CD14-positive monocyte (primary cell): ENCODE measurements around the gene MACROD2. TPM values are rescaled to one million over a fixed set of nuclear protein-coding genes. Genes with fewer than 3 reads are reported as not detected.

Source experiments
- DNase-seq, 3 donors: peaks; one replicate each; pipeline ENCODE4 v3.0.0-alpha.2; 2011 to 2022
- H2AFZ ChIP-seq: 2 replicates; pipeline ENCODE4 v1.6.0; 2012; ENCODE audit warnings: mild to moderate bottlenecking, low read depth, low read length, inconsistent platforms; ENCODE audit not compliant: insufficient read depth, poor library complexity, severe bottlenecking
- H3K27ac ChIP-seq, 2 donors: 1 replicate in 1 of 2; 2 replicates in 1 of 2; pipeline ENCODE4 v1.5.1; 2012 to 2013; ENCODE audit warnings: low read length in 2 of 2, control low read depth in 1 of 2, inconsistent platforms in 1 of 2, low read depth in 1 of 2, mild to moderate bottlenecking in 1 of 2
- H3K27me3 ChIP-seq, 2 donors: one replicate each; pipeline versions ENCODE4 v1.6.0 to v1.6.1; 2011 to 2013; ENCODE audit warnings: low read length in 2 of 2; ENCODE audit not compliant: control insufficient read depth in 2 of 2, insufficient read depth in 2 of 2
- H3K36me3 ChIP-seq, 2 donors: replicated peaks in 1 of 2; 1 replicate in 1 of 2; 2 replicates in 1 of 2; pipeline versions ENCODE4 v1.5.1 to v1.6.1; 2012 to 2013; ENCODE audit warnings: low read length in 2 of 2, control low read depth in 1 of 2, inconsistent platforms in 1 of 2, mild to moderate bottlenecking in 1 of 2; ENCODE audit not compliant: insufficient read depth in 2 of 2, control insufficient read depth in 1 of 2
- H3K4me1 ChIP-seq, 2 donors: 1 replicate in 1 of 2; 2 replicates in 1 of 2; pipeline versions ENCODE4 v1.5.1 to v1.6.1; 2012 to 2013; ENCODE audit warnings: low read length in 2 of 2, control low read depth in 1 of 2, inconsistent platforms in 1 of 2, mild to moderate bottlenecking in 1 of 2, moderate library complexity in 1 of 2; ENCODE audit not compliant: insufficient read depth in 2 of 2, control insufficient read depth in 1 of 2
- H3K4me2 ChIP-seq: replicated peaks from 2 replicates; pipeline ENCODE3; 2012; ENCODE audit warnings: low read length, moderate library complexity, mild to moderate bottlenecking; ENCODE audit not compliant: poor library complexity, severe bottlenecking; ENCODE audit errors: extremely low read depth
- H3K4me3 ChIP-seq, 3 experiments: fragments of 200-600 bp in 1 of 3; sonication (generic) in 1 of 3; replicated peaks in 1 of 3; 1 replicate in 2 of 3; 2 replicates in 1 of 3; pipeline ENCODE4 v1.5.1; 2011 to 2013; ENCODE audit warnings: low read length in 3 of 3, mild to moderate bottlenecking in 3 of 3, control low read depth in 2 of 3, low read depth in 2 of 3, inconsistent platforms in 1 of 3, moderate library complexity in 1 of 3
- H3K79me2 ChIP-seq: 2 replicates; pipeline ENCODE4 v1.6.0; 2012; ENCODE audit warnings: mild to moderate bottlenecking, control low read depth, inconsistent platforms, low read length, moderate library complexity; ENCODE audit not compliant: insufficient read depth
- H3K9ac ChIP-seq: 2 replicates; pipeline ENCODE4 v1.6.0; 2017; ENCODE audit warnings: low read length, mild to moderate bottlenecking; ENCODE audit not compliant: insufficient read depth, poor library complexity, severe bottlenecking
- H3K9me3 ChIP-seq, 2 donors: replicated peaks in 1 of 2; 1 replicate in 1 of 2; 2 replicates in 1 of 2; pipeline versions ENCODE4 v1.5.1 to v1.6.1; 2012 to 2013; ENCODE audit warnings: low read length in 2 of 2, control low read depth in 1 of 2; ENCODE audit not compliant: control insufficient read depth in 1 of 2, insufficient read depth in 1 of 2
- H4K20me1 ChIP-seq: 2 replicates; pipeline ENCODE4 v1.6.0; 2012; ENCODE audit warnings: mild to moderate bottlenecking, low read length, control low read depth, moderate library complexity; ENCODE audit not compliant: insufficient read depth
- H3K27ac Mint-ChIP-seq, 7 donors: one replicate each; pipeline ENCODE4 v1.8.0; 2020; ENCODE audit warnings: mild to moderate bottlenecking in 7 of 7, mixed read lengths in 7 of 7, moderate library complexity in 6 of 7, inconsistent platforms in 2 of 7
- H3K27me3 Mint-ChIP-seq, 3 donors: one replicate each; pipeline ENCODE4 v1.8.0; 2021 to 2022; ENCODE audit warnings: low read depth in 3 of 3, mild to moderate bottlenecking in 3 of 3, mixed read lengths in 3 of 3, moderate library complexity in 3 of 3, inconsistent platforms in 1 of 3
- H3K36me3 Mint-ChIP-seq, 2 donors: one replicate each; pipeline ENCODE4 v1.8.0; 2020; ENCODE audit warnings: mixed read lengths in 2 of 2, inconsistent platforms in 1 of 2, mild to moderate bottlenecking in 1 of 2
- H3K4me1 Mint-ChIP-seq: one replicate; pipeline ENCODE4 v1.8.0; 2020; ENCODE audit warnings: mild to moderate bottlenecking, mixed read lengths
- H3K4me3 Mint-ChIP-seq, 2 donors: one replicate each; pipeline ENCODE4 v1.8.0; 2020; ENCODE audit warnings: mild to moderate bottlenecking in 2 of 2, mixed read lengths in 2 of 2, moderate library complexity in 1 of 2
- H3K9me3 Mint-ChIP-seq, 7 donors: one replicate each; pipeline ENCODE4 v1.8.0; 2020 to 2022; ENCODE audit warnings: mixed read lengths in 7 of 7, mild to moderate bottlenecking in 6 of 7, moderate library complexity in 6 of 7, inconsistent platforms in 2 of 7
- WGBS: methylation state at CpG from one replicate; pipeline ENCODE4 v1.1.5; 2013; ENCODE audit warnings: missing lambda C conversion rate; ENCODE audit not compliant: insufficient coverage; 5-methylcytosine and 5-hydroxymethylcytosine counted together
- intact Hi-C, 2 donors: fragments of 100-400 bp; cut with micrococcal nuclease; formaldehyde crosslinking; loops; one replicate each; pipeline versions ENCODE4 v1.15.0 to v1.15.1; 2023
- polyA plus RNA-seq, 3 donors: library from polyadenylated mRNA; depleted of rRNA in 1 of 3; unstranded in 2 of 3; stranded (reverse) in 1 of 3; fragments of 300-500 nt in 2 of 3; fragments of >200 nt in 1 of 3; fragmentation: Illumina TruSeq in 2 of 3; gene quantifications; 1 replicate in 2 of 3; 2 replicates in 1 of 3; pipeline ENCODE4 v1.2.3, GENCODE V29; 2012 to 2021
- TF ChIP-seq, protein P1 (sequence below): fragments of 200-600 bp; IDR thresholded peaks from one replicate; pipeline ENCODE4 v1.8.0; 2022; ENCODE audit warnings: antibody characterized with exemption, mild to moderate bottlenecking

MACROD2 gene
- polyA plus RNA-seq, 3 donors = 0.23 TPM; not detected in 2

DNA sequence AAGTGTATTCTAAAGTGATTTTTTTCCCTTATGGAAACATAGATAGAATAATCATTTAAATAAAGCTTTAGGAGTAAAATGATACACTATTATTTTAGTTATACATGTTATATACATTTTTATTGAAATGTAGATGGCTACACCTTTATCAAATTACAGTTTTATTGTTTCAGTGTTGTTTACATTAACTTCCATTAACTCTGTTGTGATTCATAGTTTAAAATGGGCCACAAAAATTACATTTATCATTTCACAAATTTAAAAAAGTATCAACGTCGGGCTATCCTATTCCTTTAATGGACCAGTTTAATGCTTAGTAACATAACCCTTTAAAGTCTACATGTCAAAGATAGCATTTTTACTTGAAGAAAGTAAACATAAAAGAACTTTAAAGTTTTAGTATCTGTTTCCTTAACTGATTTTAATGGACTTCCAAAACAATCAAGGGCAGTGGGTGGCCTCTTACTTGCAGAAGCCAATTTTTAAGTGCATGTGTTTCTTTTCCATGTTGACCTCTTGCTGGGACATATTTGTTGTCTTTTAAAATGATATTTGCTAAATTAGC lies 389.9 kb downstream of the MACROD2 start:
- Histone ChIP-seq H3K4me1 (no peaks in the 10 kb centered on the region), H2AFZ (no peak overlapping the region), H3K36me3 (no peaks in the 10 kb centered on the region), H3K9ac (no peak overlapping the region), H3K4me2 (no peak overlapping the region), H3K4me3 (no peak overlapping the region), H3K9me3 (peaks cover 20 to 23% of the 10 kb centered on the region in 2 donors), H3K27ac (no peak overlapping the region), H4K20me1 (no peaks in the 10 kb centered on the region), H3K27me3 (no peaks in the 10 kb centered on the region), H3K79me2 (no peaks in the 10 kb centered on the region)
- peaks cover 0 to 1% (median 0%) of the 10 kb centered on the region in 3 donors for H3K27me3 Mint-ChIP-seq
- H3K27ac Mint-ChIP-seq = no peak overlapping the region
- H3K4me3 Mint-ChIP-seq = no peak overlapping the region
- TF ChIP-seq, protein P1, sequence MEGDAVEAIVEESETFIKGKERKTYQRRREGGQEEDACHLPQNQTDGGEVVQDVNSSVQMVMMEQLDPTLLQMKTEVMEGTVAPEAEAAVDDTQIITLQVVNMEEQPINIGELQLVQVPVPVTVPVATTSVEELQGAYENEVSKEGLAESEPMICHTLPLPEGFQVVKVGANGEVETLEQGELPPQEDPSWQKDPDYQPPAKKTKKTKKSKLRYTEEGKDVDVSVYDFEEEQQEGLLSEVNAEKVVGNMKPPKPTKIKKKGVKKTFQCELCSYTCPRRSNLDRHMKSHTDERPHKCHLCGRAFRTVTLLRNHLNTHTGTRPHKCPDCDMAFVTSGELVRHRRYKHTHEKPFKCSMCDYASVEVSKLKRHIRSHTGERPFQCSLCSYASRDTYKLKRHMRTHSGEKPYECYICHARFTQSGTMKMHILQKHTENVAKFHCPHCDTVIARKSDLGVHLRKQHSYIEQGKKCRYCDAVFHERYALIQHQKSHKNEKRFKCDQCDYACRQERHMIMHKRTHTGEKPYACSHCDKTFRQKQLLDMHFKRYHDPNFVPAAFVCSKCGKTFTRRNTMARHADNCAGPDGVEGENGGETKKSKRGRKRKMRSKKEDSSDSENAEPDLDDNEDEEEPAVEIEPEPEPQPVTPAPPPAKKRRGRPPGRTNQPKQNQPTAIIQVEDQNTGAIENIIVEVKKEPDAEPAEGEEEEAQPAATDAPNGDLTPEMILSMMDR = no peak
- H3K9me3 Mint-ChIP-seq = peaks cover 0 to 30% (median 17%) of the 10 kb centered on the region in 7 donors
- no peaks in the 10 kb centered on the region for H3K4me1 Mint-ChIP-seq
- no peak for DNase-seq
- no peaks in the 10 kb centered on the region for H3K36me3 Mint-ChIP-seq
- intact Hi-C loops = no loop called here
- no CpG with 5 or more reads among the region's 2 CpGs for WGBS

DNA sequence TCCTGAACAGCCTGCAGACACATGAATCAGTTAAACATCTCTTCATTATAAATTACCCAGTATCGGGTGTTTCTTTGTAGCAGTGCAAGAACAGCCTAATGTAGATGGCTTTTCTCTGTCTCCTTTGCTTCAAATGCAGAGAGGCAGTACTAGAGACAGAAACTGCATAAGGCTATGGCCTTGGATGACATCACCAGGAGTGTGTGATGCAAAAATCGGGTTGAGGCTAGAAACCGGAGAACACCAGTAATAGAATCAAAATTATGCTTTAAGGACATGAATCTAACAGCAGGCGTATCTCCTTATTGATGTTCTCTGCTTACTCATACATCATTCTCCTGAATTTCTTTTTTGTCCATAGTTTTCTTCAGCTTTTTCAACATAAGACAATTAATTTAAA lies 391.4 kb downstream of the MACROD2 start:
- no peak overlapping the region for H3K4me2 ChIP-seq
- TF ChIP-seq, protein P1 = no peak
- intact Hi-C loops = no loop called here
- H3K4me3 Mint-ChIP-seq = no peak overlapping the region
- H3K4me1 Mint-ChIP-seq = no peaks in the 10 kb centered on the region
- no peak for DNase-seq
- no peaks in the 10 kb centered on the region for H3K79me2 ChIP-seq
- H3K27ac Mint-ChIP-seq = peak overlapping the region in 1 of 7 donors; percentile 68
- no peaks in the 10 kb centered on the region for H4K20me1 ChIP-seq
- peaks cover 20% of the 10 kb centered on the region in 2 donors for H3K9me3 ChIP-seq
- WGBS = 93% methylated on average over 2 of the region's 4 CpGs
- H3K4me3 ChIP-seq = no peak overlapping the region
- H3K27me3 ChIP-seq = no peaks in the 10 kb centered on the region
- H3K9me3 Mint-ChIP-seq = peaks cover 0 to 24% (median 15%) of the 10 kb centered on the region in 7 donors
- H3K27me3 Mint-ChIP-seq = peaks cover 0 to 1% (median 0%) of the 10 kb centered on the region in 3 donors
- no peak overlapping the region for H3K9ac ChIP-seq
- H3K36me3 ChIP-seq = no peaks in the 10 kb centered on the region
- H3K27ac ChIP-seq = no peak overlapping the region
- no peaks in the 10 kb centered on the region for H3K4me1 ChIP-seq
- H3K36me3 Mint-ChIP-seq = no peaks in the 10 kb centered on the region
- H2AFZ ChIP-seq = no peak overlapping the region
